Activated CD4-positive, alpha-beta T cell treated with anti-CD3 and anti-CD28 coated beads, Interleukin-10, Interleukin-2, amounts not matched to agents 100 ng/mL and 50 ng/mL, durations not matched to agents 16 hours and 8 hours (primary cell): ENCODE data around the gene LRRC27.

Experiments used
- DNase-seq: peaks from one replicate; pipeline ENCODE4 v3.0.0-alpha.2; 2020

Gene LRRC27

GRCh38 chr10:132418527-132419416 lies 86.8 kb downstream of the LRRC27 start:
- no peak for DNase-seq

- DNase-seq, result no peak
Measured at GRCh38 chr10:132419538-132420468, 87.8 kb downstream of the LRRC27 start.

GRCh38 chr10:132420469-132420980 lies 88.5 kb downstream of the LRRC27 start:
- DNase-seq, result no peak

- no peak for DNase-seq
Measured at GRCh38 chr10:132420981-132421846, 89.2 kb downstream of the LRRC27 start.

GRCh38 chr10:132421847-132422751 lies 90.1 kb downstream of the LRRC27 start:
- DNase-seq, result no peak

GRCh38 chr10:132422903-132423825 lies 91.2 kb downstream of the LRRC27 start:
- DNase-seq, result no peak

- DNase-seq, result no peak
Measured at GRCh38 chr10:132423966-132424861, 92.2 kb downstream of the LRRC27 start.

GRCh38 chr10:132425029-132425756 lies 93.2 kb downstream of the LRRC27 start:
- DNase-seq, result no peak

GRCh38 chr10:132425757-132426155 lies 93.8 kb downstream of the LRRC27 start:
- DNase-seq, result no peak

- DNase-seq, result no peak
Measured at GRCh38 chr10:132427006-132427771, 95.2 kb downstream of the LRRC27 start.

- DNase-seq, result no peak
Measured at GRCh38 chr10:132427939-132428367, 96.0 kb downstream of the LRRC27 start.

- DNase-seq, result no peak
Measured at GRCh38 chr10:132428486-132428995, 96.5 kb downstream of the LRRC27 start.
